NCI-H2227 treated with DMSO at 0.1 percent for 48 hours (cell line): ENCODE results near the gene ABTB2.
A peak's percentile ranks its signal among the peaks of the same experiment; 100 is the strongest.

Experiments used
- DNase-seq: peaks from one replicate; lab custom pipeline; 2025; lab: John Stamatoyannopoulos, UW

ABTB2 gene

DNA sequence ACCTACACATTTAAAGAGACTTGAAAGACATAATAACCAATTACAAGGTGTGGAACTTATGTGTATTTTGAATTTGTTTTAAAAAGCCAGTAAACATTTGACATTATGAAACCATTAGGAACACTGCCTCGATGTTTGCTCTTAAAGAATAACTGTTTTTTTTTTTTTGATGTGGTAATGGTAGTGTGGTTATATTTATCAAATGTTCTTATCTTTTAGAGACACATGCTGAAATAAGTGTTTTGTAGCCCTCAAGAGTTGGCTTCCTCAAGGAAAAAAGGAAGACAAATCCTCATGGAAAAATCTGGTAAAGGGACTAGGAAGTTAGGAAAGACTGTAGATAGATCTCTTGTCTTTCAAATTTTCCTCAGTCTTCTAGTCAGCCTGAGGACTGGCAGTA is 2.2 kb upstream of the ABTB2 start:
- DNase-seq, result no peak

DNA sequence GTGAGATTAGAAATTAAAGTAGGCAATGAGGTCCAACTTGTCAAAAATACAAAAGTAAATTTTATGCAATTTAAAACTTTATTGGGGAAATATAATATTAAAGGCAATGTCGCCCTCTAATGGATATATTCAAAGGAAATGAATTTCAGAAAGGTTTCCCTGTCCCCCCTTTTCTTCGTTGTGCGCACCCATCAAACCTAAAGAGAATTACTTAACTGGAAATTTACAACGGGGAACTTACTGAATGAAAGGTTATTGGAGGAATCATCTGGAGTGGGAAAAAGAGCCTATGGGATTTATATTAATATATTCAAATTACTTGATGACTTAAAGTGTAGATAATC is 1.7 kb upstream of the ABTB2 start:
- DNase-seq, result no peak

DNA sequence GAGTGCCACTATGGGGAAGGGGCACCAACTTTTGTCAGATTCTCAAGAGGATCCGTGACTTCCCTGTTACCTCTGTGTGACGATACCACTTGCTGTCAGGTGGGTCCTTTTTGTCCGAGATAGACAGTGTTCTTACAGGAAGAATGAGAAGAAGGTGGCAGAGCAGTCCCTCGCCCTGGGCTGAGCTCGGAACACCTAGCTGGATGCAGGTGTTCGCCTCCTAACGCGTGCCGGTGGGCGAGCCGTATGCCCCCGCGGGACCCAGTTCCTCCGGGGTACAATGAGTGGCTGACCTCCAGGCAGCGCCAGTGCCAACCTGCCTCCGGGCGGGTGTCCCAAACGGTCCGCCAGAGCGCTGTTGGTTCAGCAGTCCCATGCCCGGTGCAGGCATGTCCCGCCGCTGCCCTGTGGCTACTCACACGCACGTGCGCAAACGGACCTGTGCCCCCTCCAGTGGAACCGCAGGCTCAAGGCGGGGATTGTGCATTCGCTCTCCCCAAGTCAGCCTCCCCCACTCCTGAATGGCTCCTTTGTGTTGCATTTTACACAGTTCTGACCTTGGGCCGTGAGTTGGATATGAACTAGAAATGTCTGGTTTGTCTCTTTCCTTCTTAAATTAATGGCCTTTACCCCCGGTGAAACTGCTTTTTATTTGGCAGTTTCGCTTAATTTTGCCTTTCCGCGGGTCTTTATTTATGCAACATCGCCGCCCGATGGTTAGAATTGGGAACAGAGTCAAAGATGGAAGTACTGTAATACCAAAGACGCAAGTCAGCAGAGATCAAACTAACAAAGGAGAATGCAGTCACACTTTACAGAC is 1.1 kb upstream of the ABTB2 start:
- peak; percentile 81 for DNase-seq

DNA sequence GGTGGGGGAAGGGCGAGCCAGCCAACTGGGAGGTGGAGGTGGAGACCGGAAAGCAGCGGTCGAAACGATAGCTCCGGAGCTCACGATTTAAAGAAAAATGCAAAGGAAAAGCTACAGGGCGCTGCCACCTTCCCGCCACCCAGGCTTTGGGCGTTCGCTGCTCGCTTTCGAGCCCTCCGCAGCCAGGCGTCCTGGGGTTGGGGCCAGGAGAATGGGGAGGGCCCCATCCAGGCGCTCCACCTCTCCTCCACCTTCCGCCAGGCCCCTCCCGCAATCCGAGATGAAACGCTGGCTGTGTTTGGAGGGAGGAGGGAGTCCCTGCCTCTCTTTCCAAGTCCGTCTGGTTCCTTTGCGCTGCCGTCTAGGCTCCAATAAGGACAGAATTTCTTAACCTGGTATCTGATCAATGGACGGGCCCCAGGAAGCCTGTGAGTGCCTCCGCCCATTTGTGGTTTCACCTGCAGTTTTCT is 483 bp upstream of the ABTB2 start:
- DNase-seq, result peak; percentile 84

DNA sequence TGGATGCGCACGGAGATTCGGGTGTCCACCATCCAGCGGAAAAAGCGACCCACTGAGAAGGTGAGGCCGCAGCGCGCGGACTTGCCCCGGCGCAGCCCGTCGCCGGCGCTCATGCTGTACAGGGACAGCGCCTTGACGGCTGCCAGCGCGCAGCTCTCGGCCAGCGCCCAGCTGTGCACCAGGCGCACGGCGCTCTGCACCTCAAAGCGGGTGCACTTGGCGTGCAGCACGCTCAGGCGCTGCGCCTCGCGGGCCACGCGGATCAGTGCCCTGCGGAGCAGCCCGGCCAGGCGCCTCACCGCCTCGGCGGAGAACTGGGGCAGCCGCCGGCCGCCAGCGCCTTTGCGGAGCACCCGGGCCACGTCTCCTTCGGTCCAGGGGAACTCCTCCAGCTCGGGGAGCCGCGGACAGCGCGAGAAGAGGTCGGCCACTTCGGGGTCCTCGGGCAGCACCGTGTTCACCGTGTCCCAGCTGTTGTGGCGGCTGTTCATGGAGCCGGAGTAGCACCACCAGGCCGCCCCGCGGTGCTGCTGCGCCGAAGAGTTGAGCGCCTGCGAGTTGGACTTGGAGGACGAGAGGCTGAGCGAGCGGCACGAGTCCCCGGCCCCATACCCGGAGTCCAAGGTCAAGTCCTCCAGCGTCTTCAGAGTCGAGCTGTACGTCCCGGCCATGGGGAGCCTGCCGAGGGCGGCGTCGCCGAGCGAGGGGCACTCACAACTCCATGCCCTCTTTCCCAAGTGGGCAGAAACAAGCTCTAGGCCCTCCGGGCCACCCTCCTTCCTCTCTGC is 703 bp downstream of the ABTB2 start:
- DNase-seq, result no peak

DNA sequence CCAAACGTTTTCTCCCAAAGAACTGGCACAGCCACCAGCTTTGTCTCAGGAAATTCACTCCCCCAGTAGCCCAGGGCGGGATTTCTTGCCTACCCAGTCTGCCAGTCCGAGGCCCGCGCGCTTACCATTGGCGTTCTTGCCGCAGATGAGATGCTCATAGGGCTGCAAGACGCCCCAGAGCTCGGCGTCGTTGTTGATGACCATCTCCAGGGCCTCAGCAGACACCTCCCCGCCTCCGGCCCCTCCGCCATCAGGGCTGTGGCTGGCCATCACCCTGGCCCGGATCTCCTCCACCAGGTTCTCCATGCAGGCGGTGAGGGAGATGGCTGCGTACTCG is 1.3 kb downstream of the ABTB2 start:
- DNase-seq, result peak; percentile 32

DNA sequence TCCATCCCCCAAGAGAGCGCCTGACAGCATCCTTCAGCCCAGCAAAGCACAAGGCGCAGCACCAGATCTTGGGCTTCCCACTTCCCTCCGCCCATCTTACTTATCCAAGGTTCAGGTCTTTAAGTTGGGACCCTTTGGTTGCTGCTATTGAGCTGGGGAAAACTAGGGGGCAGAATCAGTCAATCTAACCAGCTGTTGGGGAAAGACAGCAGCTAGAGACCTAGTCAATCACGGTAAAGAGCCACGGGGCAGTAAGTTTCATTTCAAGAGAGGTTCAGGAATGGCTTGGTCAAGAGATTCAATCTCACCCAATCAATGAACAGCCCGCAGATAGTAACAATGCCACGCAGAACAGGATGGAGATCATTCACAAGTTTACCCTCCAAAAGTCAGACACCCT is 1.7 kb downstream of the ABTB2 start:
- no peak for DNase-seq

DNA sequence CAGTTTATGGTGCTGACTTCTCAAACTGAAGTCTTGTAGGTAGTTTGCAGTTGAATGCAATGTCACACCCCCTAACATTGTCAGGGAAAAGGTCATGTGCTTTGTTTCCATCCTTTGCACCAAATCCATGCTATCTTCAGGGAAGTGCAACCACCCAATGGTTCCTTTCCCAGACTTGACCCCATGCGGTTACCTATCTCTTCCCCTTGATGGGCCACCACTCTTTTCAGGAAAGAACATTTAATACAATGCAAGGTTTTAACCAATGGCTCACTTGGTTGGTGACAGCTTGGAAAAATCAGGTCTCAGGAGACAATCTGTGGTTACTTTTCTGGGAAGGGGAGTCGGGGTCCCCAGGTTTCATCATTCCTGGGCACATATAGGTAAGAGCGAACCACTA is 2.1 kb downstream of the ABTB2 start:
- DNase-seq, result no peak

DNA sequence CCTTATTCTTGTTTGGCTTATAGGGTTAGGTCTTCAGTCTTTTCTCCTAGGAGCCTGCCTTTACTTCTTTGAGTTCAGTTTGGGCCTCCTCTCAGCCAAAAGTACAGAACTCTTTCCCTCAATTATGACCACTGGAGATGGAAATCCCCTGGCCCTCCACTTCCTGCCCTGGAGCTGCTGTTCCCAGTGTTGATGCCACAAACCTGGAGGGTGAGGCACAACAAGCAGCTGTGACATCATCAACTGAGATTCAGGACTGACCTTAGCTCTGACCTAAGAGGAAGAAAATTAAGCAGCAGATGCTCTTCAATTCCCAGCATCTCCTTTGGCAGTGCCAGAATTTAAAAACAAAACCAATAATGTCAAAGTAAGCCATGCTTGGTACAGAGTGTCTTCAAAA is 3.0 kb downstream of the ABTB2 start:
- no peak for DNase-seq

DNA sequence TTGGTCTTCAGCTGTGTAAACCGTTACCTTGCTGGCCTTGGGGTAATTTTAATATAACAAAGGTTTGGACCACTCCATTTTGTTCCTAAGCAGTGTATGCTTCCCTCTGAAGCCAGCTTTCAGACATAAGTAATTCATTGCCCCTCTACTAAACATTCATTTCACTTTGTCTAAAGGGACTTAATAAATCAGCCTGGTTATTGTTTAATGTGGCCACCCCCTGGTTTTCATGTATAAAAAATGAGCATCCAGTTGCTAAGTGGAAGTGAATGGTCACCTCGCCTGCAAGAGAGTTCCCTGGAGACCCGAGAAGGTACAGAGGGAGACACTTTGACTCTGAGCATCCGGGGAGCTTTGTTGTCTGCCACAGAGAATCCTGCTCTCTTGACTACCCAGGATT is 3.9 kb downstream of the ABTB2 start:
- no peak for DNase-seq

DNA sequence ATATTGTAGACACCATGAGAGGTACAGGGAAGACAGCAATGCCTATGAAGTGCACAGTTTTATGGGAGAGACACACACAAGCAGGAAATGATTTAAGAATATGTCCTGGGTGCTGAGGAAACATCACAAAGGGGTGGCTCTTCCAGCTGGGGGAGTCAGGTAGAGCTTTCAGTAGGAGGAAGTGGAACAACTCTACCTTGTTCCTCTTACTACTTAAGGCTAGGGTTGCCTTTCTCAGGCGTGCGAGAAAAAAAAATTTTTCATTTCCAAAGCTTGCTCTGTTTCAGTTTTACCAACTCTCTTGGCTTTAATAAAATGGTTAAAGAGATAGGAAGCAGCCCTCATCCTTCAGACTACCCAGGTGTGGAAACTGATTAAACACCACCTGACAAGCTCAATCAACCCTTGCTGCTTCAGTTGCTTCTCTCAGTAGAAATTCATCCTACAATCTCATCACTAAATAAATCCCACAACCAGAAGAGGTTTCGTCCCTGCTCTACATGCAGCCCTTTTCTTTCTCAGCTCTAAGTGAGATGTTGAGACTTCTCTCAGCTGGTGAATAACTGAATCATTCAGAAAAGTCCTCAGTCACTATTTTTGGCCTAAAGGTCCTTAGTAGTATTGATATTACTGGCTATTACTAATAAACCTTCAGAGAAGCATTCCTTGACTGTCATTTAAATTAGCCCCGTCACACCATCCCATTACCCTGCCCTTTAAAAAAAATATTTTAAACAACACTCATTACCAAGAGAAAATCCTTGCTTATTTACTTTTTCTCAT is 5.9 kb downstream of the ABTB2 start:
- DNase-seq, result no peak

DNA sequence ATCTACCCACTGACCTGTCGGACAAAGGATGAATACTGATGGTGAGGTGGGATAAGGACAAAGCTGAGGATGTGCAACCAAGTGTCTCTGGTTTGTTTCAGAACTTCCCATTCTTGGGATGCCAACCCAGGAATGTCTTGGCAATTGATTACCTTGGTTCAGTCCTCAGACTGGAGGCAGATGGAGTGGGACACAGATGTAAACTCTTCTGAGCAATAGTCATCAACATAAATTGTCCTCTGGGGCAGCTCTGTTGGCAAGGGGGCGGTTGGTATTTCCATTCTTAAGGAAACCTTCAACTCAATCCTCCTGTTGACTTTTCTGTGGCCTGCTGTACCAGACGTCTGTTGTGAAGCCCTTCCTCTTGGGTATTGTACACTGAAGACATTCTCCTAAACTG is 6.8 kb downstream of the ABTB2 start:
- no peak for DNase-seq

DNA sequence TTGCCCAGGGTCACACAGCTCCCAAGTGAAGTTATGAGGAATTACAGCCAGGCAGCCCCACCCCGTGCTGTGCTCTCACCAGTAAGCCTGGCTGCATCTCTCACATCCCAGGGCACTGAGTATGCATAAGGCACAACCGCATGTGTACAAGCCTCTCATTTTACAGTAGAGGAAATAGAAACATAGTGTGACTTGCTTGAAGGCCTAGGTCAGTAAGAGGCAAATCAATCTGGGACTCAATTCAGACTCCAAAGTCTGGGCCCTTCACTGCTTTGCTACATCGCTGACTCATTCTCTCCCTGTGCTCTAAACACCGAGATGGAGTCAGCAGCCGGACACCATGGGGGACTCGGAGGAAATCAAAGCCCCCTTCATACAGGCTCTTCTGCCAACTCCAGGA is 7.9 kb downstream of the ABTB2 start:
- DNase-seq, result no peak

DNA sequence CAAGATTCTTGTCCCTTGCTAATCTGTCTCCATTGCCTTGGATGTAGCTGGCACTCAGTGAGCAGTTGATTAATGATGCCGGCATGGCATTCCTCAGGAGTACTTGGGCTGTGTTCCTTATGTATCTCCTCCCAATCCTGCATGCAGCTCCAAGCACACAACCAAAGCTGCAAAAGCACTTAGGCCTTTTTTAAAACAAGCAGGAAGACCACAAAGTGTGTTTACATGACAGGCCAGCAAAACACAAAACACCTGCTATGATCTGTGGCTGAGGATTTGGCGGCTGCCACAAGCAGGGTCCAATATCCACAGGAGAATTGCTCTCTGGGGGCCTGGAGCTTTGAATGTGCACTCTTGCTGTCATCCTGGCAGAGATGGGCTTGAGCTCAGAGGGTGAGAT is 8.9 kb downstream of the ABTB2 start:
- DNase-seq, result no peak

DNA sequence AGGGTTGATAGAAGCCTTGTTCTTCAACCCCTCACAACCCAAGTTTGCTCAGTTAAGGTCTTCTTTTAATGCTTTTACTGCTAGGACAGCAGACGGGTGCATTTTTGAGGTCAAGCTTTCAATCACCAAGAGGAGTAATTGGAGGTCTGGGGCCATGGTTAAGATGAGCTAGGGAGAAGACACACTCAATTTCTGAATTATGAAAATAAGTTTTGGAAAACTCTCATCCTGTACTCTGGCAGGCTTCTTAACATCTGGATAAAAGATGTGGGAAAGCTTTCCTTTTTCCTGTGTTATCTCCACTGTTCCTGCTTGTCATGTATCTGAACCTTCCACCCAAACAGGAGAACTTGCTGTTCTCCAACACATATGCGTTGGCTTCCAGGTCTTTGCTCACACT is 9.7 kb downstream of the ABTB2 start:
- no peak for DNase-seq

DNA sequence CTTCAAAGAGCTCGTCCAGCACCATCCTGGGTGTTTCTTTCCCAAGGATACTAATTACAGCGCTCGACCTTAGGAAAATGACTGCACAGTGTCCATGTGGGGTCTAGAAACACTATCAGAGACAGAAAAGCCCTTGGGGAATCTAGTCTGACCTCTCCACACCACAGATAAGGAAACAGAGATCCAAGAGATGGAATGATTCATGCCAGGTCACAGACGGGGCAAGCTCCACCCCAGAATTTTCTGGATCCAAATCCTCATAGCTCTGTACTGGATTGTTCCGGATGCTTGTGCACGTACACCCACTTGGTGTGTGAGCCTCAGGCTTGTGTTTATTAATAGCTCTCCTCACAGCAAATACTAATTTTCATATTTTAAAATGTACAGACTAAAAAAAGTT is 11.3 kb downstream of the ABTB2 start:
- DNase-seq, result no peak

DNA sequence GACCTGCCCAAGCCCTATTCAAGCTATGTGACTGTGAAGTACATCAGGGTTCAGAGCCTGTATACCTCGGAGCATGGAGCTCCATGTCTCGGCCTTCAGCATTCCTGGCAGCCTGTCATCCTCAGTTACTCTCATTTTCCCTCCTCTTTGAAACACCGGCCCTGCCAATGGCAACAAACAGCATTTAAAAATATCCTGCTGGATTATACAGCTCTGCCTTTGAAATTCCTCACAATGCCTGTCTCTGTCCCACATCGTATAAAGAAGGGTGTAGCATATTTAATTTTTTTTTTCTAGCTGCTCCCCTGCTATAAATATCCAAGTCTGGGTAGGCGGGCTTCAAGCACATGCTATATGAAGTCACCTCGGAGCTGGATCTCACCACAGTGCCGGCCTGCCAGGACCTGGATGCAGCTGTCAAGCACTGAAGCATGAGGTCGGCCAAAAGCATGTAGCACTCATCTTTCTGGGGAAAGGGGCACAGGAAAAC is 11.8 kb downstream of the ABTB2 start:
- DNase-seq, result no peak

DNA sequence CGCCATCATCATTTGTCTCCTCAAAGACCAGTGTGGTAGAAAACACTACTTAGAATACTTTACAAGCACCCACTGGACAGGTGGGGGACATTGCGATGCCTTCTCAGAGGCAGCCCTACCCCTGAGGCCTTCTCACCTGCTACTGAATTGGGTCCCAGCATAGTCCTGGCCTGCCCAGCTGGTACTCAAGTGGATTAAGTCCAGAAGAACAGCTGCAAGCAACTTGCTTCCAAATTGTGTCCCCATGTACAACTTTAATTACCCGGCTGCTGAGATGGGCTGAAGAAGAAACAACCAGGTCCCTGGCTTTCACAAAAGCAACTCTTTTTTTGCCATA is 12.3 kb downstream of the ABTB2 start:
- DNase-seq, result no peak

DNA sequence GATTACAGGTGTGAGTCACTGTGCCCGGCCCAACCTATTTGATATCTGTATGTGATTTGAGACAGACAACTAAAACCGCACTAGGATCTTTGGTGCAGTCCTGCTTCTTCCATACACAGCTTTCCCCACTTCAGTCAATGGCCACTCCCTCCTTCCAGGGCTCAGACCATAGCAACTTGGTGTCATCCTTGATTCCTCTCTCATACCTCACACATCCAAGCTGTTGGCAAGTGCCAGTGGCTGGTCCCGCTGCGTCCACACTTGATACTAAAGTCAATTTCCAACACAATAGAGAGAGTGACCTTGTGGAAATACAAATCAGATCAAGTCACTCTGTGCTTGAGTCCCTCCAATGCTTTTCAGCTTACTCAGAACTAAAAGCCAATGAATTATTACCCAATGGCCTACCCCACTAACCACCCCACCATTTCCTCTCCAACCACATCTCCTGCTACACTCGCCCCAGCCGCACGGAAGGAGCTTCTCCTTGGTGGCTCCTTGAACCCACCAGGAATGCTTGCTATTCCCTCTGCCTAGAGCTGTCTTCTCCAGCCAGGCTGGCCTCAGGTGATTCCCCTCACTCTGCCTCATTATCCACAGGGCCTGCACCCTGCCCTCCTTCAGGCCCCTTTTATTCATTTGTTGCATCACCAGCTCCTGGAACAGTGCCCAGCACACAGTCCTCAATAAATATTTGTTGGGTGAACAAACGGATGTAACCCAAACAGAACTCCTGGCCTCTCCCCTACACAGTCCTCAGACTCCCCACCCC is 12.9 kb downstream of the ABTB2 start:
- no peak for DNase-seq

DNA sequence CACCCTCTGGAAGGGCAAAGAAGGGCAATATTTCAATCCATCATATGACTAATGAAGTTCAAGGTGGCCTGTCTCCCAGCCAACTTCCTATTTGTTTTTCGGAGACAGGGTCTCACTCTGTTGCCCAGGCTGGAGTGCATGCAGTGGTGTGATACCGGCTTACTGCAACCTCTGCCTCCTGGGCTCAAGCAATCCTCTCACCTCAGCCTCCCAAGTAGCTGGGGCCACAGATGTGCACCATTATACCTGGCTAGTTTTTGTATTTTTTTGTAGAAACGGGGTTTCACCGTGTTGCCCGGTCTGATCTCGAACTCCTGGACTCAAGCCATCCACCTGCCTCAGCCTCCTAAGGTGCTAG is 13.4 kb downstream of the ABTB2 start:
- DNase-seq, result no peak

DNA sequence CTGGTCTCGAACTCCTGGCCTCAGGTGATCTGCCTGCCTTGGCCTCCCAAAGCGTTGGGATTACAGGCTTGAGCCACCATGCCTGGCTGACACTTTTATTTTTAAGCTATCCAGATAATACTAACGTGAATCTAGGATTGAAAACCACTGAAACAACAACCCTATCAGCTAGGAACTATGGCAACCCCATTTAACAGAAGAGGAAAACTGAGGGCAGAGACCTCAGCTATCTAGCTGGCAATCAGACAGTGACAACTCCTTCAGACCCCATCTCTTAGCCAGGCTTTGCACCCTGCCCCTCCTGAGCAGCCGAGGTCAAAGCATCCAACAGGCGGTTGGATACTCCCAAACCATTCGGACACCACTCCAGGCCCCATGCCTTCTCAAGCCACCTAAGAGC is 14.1 kb downstream of the ABTB2 start:
- no peak for DNase-seq

DNA sequence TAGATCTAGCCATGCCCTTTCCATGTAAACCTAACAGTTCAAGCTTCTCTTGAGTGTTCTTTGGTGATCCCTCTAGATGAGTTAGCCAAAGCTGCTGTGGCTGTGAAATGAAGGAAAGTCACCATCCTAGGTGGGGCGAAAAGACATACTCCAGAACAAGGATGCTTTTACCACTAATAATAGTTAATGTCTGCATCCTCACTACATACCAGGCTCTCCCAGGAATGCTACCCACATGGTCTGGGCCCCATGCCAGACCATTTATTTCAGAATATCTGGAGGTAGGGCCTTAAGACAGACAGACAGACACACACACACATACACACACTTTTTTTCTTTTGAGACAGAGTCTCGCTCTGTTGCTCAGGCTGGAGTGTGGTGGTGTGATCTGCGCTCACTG is 14.7 kb downstream of the ABTB2 start:
- DNase-seq, result no peak
